GM12892 (cell line): ENCODE measurements around the gene DENND1C.

Experiments
- DNase-seq: peaks from one replicate; pipeline ENCODE4 v3.0.0; 2011; ENCODE audit not compliant: insufficient read length
- FAIRE-seq: peaks from 2 replicates; lab custom pipeline; 2011; peaks lifted over from hg19 to GRCh38; lab: Jason Lieb, UNC
- POLR2A ChIP-seq: IDR thresholded peaks from 2 replicates; pipeline ENCODE4 v1.6.1; 2011; ENCODE audit warnings: low read depth, low read length, control low read depth
- POLR2AphosphoS5 ChIP-seq: IDR thresholded peaks from 2 replicates; pipeline ENCODE4 v1.6.1; 2011; ENCODE audit warnings: low read depth, low read length, control low read depth
- TAF1 ChIP-seq: IDR thresholded peaks from 2 replicates; pipeline ENCODE4 v1.6.1; 2011; ENCODE audit warnings: low read depth, mild to moderate bottlenecking, control low read depth, low read length, borderline replicate concordance

DENND1C gene

GRCh38 chr19:6475321-6476108 is 6.1 kb downstream of the DENND1C start:
- TF ChIP-seq POLR2A (no peak), POLR2AphosphoS5 (no peak), TAF1 (no peak)
- DNase-seq (no peak), FAIRE-seq (no peak)

- FAIRE-seq (no peak), DNase-seq (no peak)
- no peak for TF ChIP-seq TAF1
- TF ChIP-seq POLR2A, result no peak
- TF ChIP-seq POLR2AphosphoS5, result no peak
These were observed 7.9 kb downstream of the DENND1C start for GRCh38 chr19:6473647-6474046.

GRCh38 chr19:6472713-6473112 is 8.9 kb downstream of the DENND1C start:
- FAIRE-seq, result no peak
- no peak for DNase-seq
- no peak for TF ChIP-seq POLR2AphosphoS5
- TF ChIP-seq TAF1, result no peak
- TF ChIP-seq POLR2A, result no peak

GRCh38 chr19:6471076-6471475 is 10.5 kb downstream of the DENND1C start:
- no peak for DNase-seq
- no peak for FAIRE-seq
- TF ChIP-seq POLR2A (no peak), TAF1 (no peak), POLR2AphosphoS5 (no peak)

GRCh38 chr19:6470173-6470572 is 11.4 kb downstream of the DENND1C start:
- DNase-seq (no peak), FAIRE-seq (no peak)
- TF ChIP-seq POLR2A (no peak), POLR2AphosphoS5 (no peak), TAF1 (no peak)

GRCh38 chr19:6467384-6467783 is 14.2 kb downstream of the DENND1C start:
- FAIRE-seq (no peak), DNase-seq (no peak)
- TF ChIP-seq TAF1 (no peak), POLR2A (no peak)

GRCh38 chr19:6466526-6467248 is 14.9 kb downstream of the DENND1C start:
- no peak for FAIRE-seq
- no peak for DNase-seq
- TF ChIP-seq TAF1, result no peak
- TF ChIP-seq POLR2A, result peak; percentile 26; the same call in 1 of the 2 replicates
- TF ChIP-seq POLR2AphosphoS5, result peak; percentile 34; the same call in 1 of the 2 replicates

GRCh38 chr19:6465663-6466062 is 15.9 kb downstream of the DENND1C start:
- no peak for DNase-seq
- FAIRE-seq, result no peak
- TF ChIP-seq POLR2A (no peak), TAF1 (no peak), POLR2AphosphoS5 (no peak)

- no peak for DNase-seq
- TF ChIP-seq POLR2AphosphoS5, result no peak
- TF ChIP-seq TAF1, result no peak
- FAIRE-seq, result no peak
These were observed 16.6 kb downstream of the DENND1C start for GRCh38 chr19:6465006-6465405.

GRCh38 chr19:6464070-6464873 is 17.3 kb downstream of the DENND1C start, which contains the start of gene CRB3:
CRB3 (plus strand) TSS chr19:6464271; CDS start chr19:6464702, 431 bp downstream.
- no peak for TF ChIP-seq POLR2AphosphoS5
- TF ChIP-seq POLR2A, result no peak
- TF ChIP-seq TAF1, result no peak
- DNase-seq (no peak), FAIRE-seq (no peak)

GRCh38 chr19:6460099-6460884 is 21.3 kb downstream of the DENND1C start:
- FAIRE-seq, result peak; percentile 99
- peak; percentile 93 for DNase-seq
- TF ChIP-seq TAF1 (no peak), POLR2A (peak; percentile 64; the same call in 1 of the 2 replicates), POLR2AphosphoS5 (no peak)
